Hindlimb muscle (tissue), 1 donor: ENCODE measurements around the gene SYMPK. TPM values are rescaled to one million over a fixed set of nuclear protein-coding genes. Genes with fewer than 3 reads are reported as not detected.

ENCODE experiments used
- DNase-seq: peaks from one replicate; pipeline ENCODE4 v3.0.0-alpha.2; 2013
- polyA plus RNA-seq: library from polyadenylated mRNA; unstranded; fragments of 120-200 nt; gene quantifications from one replicate; pipeline ENCODE4 v1.2.1, GENCODE V29; 2013; ENCODE audit not compliant: insufficient read length

Gene SYMPK
- polyA plus RNA-seq, 1 donor = 40.3 TPM

DNA sequence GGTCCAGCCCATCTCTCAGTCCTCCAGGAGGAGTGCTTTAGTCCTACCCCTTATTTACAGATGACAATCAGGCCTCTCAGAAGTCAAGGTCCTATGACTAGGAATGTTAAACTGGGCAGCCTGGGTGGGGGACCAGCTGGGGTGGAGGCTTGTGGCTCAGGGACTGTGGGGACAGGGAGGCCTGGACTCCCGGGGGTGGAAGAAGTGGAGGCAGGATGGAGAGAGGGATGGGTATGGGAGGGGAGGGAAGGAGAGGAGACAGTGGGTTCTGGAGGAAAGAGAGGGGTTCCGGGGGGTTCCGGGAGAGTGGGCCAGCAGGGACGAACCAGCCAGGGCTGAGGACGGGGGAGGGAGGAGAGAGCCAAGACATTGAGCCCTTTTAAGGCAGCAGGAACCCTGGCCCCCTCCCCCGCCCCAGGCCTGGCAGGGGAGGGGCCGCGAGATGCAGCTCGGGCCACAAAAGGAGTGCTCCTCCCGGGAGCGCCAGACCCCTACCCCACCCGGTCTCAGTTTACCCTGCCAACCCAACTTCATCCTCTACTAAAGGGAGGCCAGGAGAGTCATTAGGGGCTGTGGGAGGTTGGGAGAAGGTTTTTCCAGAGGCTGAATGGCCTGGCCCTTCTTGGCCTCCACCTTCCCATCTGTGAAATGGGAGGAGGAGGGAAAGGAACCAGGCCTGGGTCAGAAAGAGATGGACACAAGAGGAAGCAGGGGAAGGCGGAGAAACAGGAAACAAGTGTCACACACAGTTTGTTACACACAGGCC, 82.3 kb downstream of the SYMPK start:
- DNase-seq = no peak

DNA sequence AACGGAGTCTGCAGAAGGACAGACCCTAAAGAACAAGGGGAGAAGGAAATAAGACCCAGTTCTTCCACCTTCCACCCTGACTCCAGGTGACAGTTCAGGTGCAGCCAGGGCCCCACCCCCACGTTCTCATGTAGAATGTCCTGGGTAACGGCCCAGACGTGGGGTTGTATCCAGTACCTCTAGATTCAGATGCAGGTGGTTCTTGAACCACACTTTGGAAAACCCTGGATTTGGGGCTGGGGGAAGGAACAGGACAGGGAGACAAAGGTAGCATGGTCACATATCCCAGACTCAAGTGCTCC, 82.8 kb downstream of the SYMPK start:
- DNase-seq = no peak

DNA sequence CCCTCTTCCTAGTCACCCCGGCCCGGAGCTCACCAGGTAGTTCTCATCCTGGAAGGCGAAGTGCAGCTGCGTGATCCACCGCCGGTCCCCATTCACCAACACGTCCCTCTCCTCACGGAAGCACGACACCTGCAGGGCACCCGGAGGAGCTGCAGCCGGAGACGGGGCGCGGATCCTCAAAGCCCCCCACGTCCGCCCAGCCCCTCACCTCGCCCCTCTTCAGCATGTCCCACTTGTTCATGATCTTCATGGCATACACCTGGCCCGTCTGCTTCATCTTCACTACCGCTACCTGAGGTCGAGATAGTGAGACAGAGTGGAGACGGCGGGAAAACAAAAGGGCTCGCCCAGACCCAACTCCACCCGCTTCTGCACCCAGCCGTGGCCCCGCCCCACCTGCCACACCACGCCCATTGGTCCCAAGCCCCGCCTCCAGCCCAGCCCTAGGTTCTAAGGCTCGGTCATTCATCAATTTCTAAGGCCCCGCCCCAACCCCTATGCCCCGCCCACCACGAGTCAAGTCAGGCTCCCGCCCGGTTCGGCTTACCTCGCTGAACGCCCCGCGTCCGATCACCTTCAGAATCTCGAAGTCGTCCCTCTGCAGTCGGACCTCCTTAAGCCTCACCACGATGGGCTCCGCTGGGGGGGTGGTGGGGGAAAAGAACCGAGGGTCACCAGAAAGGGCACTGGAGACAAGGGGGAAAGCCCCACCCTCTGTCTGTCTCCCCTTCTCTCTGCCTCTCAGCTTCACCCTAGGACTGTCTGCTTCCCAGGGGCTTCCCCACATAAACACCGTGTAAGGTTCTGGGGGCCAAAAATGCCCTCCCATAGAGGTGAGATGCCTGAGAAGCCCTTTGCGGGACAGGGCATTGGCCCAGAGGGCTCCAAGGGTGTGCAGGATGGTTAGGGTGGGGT, 83.5 kb downstream of the SYMPK start:
- DNase-seq = no peak

DNA sequence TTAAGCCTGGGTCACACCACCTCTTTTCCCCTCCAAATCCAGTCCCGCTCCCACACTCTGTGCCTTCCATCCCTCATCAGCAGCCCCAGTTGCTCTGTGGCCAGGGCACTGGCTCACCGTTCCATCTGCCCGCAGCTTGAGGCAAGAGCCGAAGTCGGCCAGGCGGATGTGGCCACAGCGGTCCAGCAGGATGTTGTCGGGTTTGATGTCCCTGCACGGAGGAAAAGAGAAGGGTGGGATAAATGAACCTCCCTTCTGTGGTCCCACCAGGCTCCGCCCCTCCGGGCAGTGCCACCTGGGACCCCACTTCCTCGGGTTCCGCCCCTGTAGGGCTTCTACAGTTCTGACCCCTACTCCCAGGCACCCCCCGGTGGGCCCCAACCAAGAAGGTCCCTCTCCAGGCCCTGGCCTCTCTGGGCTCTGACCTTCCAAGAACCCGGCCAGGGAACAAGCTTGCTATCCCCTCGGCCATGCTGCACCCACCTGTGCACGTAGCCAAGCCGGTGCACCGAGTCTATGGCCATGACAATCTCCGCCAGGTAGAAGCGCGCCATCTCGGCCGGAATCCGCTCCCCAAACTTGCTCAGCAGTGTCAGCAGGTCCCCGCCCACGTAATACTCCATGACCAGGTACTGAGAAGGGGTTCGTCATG, 84.8 kb downstream of the SYMPK start:
- no peak for DNase-seq

- no peak for DNase-seq
Observed at GRCh38 chr19:45777395-45777961, 85.5 kb downstream of the SYMPK start.

- DNase-seq = no peak
Observed at GRCh38 chr19:45774765-45775164, 88.2 kb downstream of the SYMPK start.

- no peak for DNase-seq
Observed at GRCh38 chr19:45773384-45773783, 89.6 kb downstream of the SYMPK start.

- DNase-seq = no peak
Observed at GRCh38 chr19:45772912-45773311, 90.0 kb downstream of the SYMPK start.

GRCh38 chr19:45772130-45772840, 90.7 kb downstream of the SYMPK start:
- DNase-seq = no peak

- no peak for DNase-seq
Observed at GRCh38 chr19:45771311-45771933, 91.5 kb downstream of the SYMPK start.

- peak; percentile 95 for DNase-seq
Observed at GRCh38 chr19:45770192-45771101, 92.5 kb downstream of the SYMPK start.

DNA sequence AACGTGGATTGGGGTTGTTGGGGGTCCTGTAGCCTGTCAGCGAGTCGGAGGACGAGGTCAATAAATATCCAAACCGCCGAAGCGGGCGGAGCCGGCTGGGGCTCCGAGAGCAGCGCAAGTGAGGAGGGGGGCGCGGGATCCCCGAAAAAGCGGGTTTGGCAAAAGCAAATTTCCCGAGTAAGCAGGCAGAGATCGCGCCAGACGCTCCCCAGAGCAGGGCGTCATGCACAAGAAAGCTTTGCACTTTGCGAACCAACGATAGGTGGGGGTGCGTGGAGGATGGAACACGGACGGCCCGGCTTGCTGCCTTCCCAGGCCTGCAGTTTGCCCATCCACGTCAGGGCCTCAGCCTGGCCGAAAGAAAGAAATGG, 93.1 kb downstream of the SYMPK start:
- no peak for DNase-seq

- peak; percentile 99 for DNase-seq
Observed at GRCh38 chr19:45768984-45769782, 93.8 kb downstream of the SYMPK start, which contains the start of gene SIX5. TSS of gene SIX5 (minus strand) at chr19:45769252. CDS start at chr19:45768844, 408 bp downstream.

- DNase-seq = no peak
Observed at GRCh38 chr19:45768655-45768983, 94.3 kb downstream of the SYMPK start.

GRCh38 chr19:45767881-45768654, 94.9 kb downstream of the SYMPK start:
- peak; percentile 86 for DNase-seq

DNA sequence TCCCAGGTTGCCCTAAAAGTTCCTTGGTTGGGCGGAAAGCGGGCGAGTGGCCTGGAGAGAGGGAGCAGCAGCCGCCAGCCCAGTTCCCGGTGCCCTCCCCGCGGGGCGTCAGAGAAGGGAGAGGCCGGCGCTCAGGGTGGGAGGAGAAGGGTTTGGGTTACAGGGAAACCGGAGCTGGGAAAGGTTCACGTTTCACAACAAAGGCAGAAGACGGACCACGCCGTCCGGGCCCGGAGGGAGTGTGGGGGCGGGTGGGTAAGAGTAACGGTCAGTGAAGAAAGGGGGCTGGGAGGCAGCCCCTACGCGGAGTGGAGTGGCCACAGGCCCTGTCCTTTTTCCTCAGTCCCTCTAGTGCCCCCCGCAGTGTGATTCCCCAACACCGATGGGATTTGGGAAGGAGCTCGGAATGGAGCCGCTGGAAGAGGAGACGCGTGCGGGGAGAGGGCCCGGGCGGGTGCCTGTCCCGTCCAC, 95.5 kb downstream of the SYMPK start:
- peak; percentile 87 for DNase-seq

DNA sequence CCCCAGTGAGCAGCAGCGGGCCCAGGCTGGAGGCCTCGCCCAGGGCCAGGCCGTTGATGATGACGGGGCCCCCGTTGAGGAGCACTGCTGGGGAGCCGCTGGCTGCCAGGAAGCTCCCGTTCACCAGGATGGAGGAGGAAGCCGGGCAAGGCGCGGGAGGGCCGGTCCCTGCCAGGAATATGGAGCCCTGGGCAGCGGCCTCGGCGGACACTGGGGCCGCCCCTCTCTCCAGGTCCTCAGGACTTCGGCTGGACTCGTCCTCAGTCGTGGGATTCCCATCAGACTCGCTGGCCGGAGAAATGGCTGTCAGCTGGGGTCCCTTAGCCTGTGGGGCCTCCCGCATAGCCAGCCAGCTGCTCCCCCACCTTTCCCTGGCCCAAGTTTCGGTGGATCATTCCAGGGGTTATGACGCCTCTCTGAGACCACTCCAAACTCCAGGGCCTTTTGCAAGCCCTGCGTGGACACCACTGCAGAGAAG, 96.0 kb downstream of the SYMPK start:
- DNase-seq = no peak

DNA sequence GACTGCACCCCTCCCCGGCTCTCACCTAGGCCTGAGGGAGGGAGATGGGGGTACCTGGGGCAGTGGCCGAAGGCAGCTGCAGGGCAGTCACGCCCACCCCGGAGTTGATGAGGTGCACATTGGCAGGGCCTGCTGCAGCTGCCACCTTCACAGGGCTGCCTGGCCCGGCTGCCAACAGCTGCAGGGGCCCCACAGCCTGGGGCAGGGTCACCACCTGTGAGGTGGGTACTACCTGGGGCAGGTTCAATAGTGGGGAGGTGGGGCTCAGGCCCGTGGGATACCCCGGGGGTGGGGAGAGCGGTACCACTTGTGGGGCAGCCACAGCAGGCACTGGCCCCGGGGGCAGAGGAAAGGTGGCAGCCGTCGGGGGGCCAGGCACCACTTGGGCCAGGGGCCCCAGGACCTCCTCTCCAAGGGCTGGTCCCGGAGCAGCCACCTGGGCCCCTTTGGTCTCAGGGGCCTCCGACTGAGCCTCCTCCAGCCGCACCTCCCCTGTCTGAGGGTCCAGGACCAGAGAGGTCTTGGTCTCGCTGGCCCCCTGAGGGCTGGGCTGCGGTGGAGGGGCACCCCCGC, 96.6 kb downstream of the SYMPK start:
- DNase-seq = no peak
